Activated gamma-delta T cell treated with anti-CD3 and anti-CD28 coated beads, Interleukin-2, amount 50 U/mL, for 16 hours (primary cell): Measurements from ENCODE around the gene GOPC.
"Not testable (repeated sequence)": the region's sequence is repeated elsewhere in the genome, so short reads cannot be mapped to it uniquely, and the experiment has no call there.

ENCODE experiments used
- DNase-seq: peaks from one replicate; pipeline ENCODE4 v3.0.0-alpha.2; 2020; ENCODE audit warnings: low read depth

Gene GOPC

DNA sequence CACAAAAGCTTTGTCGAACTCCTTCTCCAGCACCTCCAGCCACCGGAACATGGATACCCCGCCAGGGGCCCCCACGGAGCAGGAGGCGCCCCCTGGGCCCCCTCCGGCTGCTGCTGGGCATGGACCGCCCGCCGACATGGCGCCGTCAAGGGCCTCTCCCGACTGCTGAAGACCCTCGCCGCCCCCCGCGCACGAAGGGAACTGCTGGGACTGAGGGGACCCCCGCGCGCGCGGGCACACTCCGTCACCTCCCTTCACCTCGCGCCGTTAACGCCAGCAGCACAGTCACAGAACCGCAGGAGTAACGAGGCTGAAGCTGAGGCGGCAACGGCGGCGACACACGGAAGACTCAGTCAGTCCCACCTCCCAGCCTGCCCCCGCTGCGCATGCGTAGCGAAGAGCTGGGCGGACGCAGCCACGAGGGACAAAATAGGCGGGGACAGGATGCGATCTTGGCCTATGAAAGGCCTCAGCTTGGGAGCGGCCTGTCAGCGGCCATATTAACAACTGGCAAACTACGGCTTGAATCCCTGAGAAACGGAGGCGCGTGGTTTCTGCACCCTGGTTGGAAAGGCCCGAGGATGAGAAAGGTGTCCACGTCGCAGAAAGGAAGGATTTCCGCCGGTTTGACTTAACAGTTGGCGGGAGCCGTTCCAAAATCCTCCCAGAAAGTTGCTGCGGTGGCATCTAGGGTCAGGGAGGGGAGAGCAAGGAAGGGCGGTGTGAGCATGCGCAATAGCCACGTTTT lies at the start of gene GOPC:
GOPC (minus strand) TSS at position 361 of the 748 bp plus-strand sequence; CDS start at position 138, 223 bp downstream.
- peak; percentile 90 for DNase-seq

DNA sequence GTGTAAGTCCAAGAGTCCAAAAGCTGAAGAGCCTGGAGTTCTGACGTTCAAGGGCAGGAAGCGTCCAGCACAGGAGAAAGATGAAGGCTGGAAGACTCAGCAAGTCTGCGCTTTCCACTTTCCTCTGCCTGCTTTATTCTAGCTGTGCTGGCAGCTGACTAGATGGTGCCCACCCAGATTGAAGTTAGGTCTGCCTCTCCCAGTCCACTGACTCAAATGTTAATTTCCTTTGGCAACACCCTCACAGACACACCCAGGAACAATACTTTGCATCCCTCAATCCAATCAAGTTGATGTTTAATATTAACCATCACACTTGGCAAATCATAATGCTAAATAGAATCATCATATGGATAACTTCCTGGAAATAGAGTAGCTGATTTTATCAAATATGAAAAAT lies 49.7 kb upstream of the GOPC start:
- DNase-seq = not testable (repeated sequence)

DNA sequence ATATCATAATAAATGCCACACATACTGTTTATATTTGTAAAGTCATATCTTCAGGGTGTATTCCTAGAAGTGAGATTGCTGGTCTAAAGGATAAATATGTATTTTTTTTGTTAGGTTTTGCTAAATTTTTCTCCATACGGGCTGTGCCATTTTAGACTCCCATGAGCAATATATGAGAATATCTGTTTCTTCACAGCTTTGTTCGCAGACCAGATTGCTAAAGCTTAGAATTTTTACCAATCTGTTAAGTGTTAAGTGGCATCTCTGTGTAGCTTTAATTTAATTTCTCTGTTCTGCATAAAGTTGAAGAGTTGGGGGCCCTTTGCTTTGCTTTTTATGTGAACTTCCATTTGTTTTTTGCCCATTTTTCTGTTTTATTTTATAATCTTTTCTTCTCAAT lies 40.7 kb upstream of the GOPC start:
- no peak for DNase-seq

DNA sequence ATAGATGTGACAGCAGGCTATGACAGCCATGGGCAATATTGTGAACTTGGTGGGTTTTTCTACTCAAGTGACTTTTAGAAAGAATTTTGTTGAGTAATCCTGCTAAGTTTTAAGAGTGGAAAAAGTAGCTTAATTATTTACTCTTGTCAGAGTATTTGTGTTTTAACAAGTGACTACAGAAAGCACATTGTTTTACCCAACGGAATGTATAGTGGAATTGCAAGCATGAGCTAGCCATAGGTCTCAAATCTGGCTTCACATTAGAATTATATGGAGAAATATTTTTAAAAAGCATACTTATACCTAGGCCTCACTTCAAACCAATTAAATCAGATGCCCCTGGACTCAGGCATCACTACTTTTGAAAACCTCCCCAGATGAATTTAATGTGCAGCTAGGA lies 35.5 kb upstream of the GOPC start:
- no peak for DNase-seq

DNA sequence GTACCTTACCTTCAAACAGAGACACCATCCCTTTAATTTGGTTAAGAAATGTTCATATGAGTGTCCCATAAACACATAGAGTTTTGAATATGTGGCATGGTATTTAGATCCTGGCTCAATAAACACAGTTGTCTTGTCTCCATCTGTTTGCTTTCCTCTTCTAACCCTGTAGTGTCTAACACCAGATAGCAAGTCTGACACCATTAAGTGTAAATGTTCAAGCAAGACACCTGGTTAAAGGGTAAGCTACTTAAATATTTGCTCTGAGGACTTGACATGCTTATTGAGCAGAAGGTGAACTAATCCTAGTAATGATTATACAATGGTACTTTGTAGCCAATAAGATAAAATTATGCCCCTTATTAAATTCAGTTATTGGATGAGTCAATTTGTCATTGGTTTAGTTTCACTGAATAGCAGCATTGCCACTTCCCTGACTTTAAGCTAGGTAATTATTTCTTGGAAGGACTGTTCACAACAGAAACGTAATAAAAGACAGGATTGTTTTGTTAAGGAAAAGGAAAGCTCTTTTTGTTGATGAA lies 26.9 kb upstream of the GOPC start:
- no peak for DNase-seq

DNA sequence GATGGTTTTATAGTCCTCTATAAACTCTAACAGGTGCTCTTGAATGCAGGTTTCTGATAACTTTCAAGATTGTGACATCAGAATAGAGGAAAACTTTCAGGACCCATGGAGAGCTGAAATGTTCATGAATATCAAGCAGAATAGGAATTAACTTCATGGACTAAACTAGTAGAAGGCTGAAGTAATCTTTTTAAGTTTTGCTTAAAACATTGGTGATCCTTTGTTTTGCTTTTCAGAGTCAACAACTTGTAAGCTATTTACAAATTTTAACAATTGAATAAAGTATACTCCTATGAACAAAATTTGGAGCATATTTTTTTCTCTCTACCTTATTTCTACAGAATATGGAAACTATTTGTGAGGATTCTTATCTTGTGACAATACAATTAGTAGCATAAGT lies 25.2 kb upstream of the GOPC start:
- DNase-seq = no peak

DNA sequence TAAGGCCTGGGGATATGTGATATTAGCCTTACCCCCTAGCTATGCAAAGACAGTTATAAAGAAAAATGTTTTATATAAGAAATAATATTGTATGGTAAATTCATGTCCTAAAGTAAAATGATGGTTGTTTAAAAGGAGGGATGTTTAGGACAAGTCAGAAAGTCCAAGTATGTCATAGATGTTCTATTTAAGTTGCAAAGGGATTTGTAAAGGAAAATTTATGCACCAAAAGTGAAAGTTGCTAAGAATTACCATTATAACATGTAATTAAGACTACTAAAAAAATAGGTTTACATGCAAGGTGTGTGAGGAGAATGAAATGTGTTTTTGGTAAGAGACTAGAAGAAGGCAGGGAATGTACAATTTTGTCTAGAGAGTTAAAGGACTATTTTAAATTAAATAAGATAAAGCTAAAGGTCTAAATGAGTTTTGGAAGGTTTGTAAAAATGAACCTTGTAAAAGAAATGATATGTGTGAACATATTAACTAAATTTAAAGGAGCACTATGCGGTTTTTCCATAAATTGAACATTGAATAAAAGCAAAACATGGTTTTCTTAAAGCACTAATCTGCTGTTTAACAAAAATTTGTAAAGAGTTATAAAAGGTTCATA lies 22.7 kb upstream of the GOPC start:
- DNase-seq = no peak

DNA sequence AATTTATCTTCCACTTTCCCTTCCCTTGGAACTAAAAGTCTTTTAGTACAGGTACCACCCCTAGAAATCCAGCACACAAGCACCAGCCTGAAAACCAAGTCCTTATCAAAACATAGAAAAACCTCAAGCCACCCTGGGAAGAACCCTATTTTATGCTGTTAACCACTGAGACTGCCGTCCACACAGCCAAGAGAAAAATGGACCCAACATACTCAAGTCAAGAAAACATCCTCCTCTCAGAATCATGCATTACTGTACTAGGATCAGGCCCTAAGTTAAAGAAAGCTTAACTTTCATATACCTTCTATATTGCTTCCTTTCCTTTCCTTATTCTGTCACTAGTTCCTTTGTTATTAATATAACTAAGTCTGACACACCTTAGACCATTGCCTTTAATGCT lies 16.9 kb upstream of the GOPC start:
- DNase-seq = no peak

DNA sequence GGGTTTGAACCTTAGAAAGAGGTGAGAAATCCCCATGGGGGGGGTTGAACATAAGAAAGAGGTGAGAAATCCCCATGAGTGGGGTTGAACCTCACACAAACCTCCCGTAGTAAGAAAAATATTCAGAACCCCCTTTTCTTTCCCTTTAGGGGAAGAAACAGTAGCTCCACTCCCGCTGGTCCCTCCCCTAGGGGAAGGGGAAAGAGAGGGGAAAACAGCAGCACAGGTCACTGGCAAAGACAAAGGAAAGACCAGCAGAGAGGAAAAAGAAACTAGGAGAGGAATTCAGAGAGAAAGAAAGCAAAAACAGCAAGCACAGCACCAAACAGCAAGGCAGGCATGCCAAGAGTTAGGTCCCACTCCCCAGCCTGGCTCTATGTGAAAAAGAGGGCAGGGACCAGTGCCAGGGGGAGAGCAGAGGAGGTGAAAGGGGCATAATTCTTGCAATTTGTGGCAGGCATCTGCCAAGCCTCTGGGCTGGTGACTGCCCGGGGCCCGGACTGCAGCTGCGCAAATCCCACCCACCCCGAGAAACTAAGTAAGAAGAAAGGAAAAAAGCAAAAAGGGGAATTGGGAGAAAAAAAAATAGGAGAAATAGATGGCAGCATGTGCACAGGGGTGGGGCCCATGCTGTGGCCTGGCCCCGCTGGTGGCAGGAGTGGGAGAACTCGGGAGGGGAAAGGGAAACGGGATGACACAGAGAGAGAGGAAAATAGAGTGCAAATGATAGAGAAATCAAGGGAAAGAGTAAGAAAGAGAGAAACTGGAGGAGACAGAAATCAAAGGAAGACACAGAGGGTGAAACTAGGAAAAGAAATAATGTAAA lies 15.1 kb upstream of the GOPC start:
- DNase-seq = no peak

DNA sequence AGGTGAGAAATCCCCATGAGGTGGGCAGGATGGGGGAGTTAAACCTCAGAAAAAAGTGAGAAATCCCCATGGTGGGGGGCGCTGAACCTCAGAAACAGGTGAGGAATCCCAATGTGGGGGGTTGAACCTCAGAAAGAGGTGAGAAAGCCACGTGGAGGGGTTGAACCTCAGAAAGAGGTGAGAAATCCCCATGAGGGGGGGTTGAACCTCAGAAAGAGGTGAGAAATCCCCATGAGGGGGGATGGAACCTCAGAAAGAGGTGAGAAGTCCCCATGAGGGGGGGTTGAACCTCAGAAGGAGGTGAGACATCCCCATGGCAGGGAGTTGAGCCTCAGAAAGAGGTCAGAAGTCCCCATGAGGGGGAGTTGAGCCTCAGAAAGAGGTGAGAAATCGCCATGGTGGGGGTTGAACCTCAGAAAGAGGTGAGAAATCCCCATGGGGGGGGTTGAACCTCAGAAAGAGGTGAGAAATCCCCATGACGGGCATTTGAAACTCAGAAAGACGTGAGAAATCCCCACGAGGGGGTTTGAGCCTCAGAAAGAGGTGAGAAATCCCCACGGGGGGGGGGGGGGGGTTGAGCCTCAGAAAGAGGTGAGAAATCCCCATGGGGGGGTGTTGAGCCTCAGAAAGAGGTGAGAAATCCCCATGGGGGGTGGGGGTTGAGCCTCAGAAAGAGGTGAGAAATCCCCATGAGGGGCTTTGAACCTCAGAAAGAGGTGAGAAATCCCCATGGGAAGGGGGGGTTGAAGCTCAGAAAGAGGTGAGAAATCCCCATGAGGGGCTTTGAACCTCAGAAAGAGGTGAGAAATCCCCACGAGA lies 14.3 kb upstream of the GOPC start:
- DNase-seq = peak; percentile 39

DNA sequence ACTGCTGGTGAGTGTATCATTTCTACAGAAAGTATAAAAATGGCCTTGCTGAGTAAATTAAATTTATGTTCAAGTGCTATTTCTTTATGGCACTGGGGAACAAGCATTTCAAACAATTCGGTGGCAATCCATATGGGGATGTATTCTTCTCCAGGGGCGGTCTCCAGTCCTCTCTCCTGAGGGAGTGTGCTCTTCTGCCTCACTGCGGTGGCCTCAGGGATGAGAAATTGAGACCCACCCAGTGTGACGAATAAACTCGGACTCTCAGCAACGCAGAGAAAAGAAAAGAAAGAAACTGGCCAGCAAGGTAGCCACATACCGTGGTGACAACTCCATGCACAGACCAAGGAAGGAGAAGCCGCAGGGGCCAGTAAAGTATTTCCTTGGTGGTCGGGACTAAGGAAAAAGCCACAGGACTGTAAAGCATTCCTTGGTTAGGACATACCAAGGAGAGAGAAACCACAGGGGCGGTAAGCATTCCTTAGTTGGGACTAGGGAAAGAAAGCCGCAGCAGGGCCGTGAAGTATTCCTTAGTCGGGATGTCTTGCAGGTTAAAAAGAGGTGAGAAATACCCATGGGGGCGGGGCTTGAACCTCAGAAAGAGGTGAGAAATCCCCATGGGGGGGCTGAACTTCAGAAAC lies 13.6 kb upstream of the GOPC start:
- no peak for DNase-seq

DNA sequence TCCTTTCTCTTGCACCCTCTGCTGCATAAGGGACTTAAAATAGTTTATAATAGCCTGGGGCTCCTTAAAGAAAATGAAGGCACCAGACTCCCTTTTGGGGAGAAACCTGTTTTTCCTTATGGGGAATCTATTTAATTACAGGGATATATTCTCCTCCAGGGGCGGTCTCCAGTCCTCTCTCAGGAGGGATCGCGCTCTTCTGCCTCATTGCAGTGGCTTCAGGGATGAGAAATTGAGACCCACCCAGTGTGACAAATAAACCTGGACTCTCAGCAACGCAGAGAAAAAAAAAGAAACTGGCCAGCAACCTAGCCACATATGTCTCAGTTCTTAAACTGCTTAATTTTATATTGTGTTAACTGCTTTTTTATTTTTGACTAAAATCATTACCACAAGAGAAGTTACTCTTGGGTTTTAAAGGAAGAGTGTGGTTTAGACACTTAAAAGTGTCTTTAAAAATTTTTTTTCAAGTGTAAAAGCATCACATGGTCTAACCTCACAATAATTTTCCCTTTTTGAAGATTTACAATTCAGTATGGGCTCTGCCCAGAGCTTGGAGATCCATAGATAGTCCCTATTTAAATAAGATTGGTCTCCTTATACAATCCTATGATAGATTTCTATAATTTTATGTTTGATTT lies 11.7 kb upstream of the GOPC start:
- DNase-seq = no peak

DNA sequence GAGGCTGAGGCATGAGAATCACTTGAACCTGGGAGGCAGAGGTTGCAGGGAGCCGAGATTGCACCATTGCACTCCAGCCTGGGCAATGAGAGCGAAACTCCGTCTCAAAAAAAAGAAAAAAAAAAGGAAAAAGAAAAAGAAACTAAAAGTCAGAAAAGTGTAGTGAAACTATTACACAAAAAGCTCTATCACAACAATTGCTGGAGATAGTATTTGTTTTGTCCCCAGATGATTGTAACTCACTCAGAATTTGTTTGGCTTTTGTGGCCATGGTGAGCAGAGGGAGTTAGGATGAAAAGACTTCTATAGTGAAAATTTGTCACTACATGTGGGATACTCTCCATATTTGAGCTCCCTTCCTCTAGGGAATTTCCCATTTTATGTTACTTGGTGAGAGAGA lies 5.2 kb upstream of the GOPC start:
- no peak for DNase-seq

DNA sequence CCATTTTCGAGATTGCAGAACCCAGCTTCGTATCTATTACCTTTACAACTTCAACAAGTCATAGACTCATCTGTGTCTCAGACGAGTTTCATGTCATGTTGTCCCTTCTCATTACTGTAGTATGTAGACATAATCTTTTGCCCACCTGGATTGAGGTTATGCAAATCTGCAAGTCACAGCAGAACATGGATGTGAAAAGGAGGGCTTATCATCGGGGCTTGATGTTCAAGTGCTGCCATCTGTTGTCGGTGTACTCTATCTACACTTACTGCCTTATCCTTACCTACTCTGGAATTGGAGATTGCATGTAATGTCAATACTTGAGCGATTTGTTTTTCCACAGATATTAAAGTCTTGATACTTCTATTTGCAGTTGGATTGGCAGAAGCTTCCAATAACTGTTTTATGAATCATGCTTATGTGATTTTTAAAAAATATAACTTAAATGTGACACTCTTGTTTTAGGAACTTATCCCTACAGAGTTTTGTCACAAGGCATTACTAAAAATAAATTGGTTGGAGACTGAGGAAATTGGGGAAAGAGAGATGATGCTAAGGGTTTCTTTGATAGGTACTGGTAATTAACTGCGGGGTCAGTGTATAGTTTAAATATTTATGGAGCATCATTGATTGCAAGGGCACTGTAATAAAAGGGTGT lies 3.0 kb upstream of the GOPC start:
- peak; percentile 32 for DNase-seq

DNA sequence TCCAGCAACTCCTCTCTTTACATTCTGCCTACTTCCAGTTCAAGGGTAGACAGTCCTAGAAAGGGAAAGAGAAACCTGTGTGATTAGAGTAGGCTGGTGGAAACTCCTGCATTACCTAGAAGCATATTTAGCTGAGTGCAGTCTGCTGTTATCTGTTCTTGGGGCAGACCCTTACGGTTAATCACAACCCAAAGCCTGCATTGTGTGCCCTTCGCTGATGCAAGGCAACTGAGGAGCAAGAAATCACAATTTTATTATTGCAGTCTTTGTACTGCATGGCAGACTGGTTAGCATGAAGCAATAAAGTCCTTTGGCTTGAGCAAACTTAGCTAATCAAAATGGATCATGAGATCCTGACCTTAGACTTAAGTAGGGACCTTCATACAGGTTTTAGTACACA lies 1.5 kb upstream of the GOPC start:
- no peak for DNase-seq

DNA sequence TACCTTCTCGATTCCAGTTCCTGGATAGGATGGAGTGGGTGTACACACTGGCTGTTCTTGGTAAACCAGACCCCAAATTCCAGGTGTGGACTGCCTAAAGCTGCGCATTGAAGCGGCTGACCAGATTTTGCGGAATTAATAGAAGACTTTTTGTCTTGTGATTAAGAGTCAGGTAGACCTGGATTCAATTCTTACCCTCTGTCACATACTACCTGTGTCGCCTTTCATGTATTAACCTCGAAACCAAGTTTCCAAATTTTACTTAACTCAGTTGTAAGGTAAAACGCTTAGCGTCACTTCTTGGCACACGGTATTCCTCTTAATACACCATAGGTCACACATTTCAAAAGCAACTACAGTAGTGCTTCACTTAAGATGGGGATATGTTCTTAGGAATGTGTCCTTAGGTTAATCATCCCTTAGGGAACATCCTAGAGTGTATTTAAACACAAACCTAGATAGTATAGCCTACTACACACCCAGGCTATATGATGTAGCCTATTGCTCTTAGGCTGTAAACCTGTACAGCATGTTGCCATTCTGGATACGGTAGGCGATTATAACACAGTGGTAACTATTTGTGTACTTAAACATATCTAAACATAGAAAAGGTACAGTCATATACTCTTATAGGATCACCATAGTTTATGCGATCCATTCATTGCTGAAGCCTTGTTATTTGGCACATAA lies 733 bp upstream of the GOPC start:
- no peak for DNase-seq

DNA sequence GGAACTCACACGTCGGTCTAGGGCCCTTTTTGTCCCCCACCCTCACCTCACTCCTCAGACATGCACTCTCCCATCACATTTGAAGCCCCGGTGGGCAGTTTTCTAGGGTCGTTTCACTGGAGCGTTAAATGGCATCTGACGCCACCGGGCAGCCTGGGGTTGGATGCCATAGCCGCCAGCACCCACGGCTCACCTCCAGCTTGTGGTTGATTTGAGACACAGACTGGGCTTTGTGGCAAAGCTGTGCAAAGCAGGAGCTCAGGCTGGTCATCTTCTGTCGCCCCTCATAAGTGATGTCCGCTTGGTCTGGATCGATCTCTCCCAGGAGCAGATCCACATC lies 530 bp downstream of the GOPC start:
- DNase-seq = no peak

DNA sequence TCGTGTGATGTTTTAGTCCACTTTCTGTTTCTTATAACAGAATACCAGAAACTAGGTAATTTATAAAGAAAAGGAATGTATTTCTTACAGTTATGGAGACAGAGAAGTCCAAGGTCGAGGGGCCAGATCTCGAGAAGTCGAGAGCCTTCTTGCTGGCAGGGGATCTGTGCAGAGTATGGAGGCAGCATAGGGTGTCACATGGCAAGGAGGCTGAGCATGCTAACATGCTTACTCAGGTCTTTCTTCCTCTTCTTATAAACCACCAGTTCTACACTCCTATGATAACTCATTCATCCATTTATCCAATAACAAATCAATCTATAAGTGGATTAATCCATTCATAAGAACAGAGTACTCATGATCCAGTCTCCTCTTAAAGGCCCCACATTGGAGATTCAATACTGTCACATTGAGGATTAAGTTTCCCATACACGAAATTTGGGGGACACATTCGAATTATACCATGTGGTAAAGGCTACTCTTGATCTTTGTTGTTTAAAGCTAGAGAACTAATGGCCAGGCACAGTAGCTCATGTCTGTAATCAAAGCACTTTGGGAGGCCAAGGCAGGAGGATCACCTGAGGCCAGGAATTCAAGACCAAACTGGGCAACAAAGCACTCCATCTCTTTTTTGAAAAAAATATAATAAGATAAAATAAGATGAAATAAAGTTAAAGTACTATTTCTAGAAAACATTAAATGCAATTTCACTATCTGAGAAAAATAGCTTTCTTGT lies 2.1 kb downstream of the GOPC start:
- no peak for DNase-seq

DNA sequence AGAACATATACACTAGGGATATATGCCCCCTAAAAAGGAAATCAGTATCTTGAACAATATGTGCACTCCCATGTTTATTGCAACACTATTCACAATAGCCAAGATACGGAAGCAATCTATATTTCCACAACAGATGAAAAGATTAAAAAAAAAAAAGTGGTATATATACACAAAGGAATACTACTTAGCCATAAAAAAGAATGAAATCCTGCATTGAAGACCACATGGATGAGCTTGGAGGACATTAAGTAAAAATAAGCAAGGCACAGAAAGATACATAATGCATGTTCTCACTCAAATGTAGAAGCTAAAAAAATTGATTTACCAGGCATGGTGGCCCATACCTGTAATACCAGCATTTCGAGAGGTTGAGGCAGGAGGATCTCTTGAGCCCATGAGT lies 4.6 kb downstream of the GOPC start:
- DNase-seq = no peak
